H1 (cell line): ENCODE measurements around the gene POLL. TPM values are rescaled to one million over a fixed set of nuclear protein-coding genes. Genes with fewer than 3 reads are reported as not detected.

Source experiments
- CTCF ChIA-PET: fragments of 300-600 bp; sonication (Branson Sonifier 250); formaldehyde crosslinking; loops from one replicate; lab custom pipeline; 2021; ENCODE audit not compliant: partially characterized antibody; lab: Charles Lee
- POLR2A ChIA-PET: fragments of 300-600 bp; sonication (Branson Sonifier 250); formaldehyde crosslinking; loops from one replicate; lab custom pipeline; 2021; ENCODE audit warnings: inconsistent platforms; ENCODE audit not compliant: partially characterized antibody; lab: Charles Lee
- DNase-seq, 2 experiments: peaks; one replicate each; pipeline versions ENCODE4 v3.0.0 to v3.0.0-alpha.2; 2010 to 2022; ENCODE audit warnings: low spot score in 2 of 2, low read depth in 1 of 2, mixed read lengths in 1 of 2
- FAIRE-seq: peaks from 2 replicates; lab custom pipeline; 2011; peaks lifted over from hg19 to GRCh38; lab: Jason Lieb, UNC
- H2AFZ ChIP-seq: 2 replicates; pipeline ENCODE4 v1.8.1; 2012; ENCODE audit warnings: low read length, inconsistent platforms
- H2AK5ac ChIP-seq: 2 replicates; pipeline ENCODE4 v1.6.1; 2013; ENCODE audit warnings: low read depth, low read length
- H2BK120ac ChIP-seq: replicated peaks from 2 replicates; pipeline ENCODE3; 2013; ENCODE audit warnings: low read depth, low read length, inconsistent platforms
- H2BK12ac ChIP-seq: 2 replicates; pipeline ENCODE4 v1.6.1; 2013; ENCODE audit warnings: low read depth, low read length
- H2BK15ac ChIP-seq: 2 replicates; pipeline ENCODE4 v1.6.1; 2013; ENCODE audit warnings: low read length
- H2BK20ac ChIP-seq: 2 replicates; pipeline ENCODE4 v1.6.1; 2013; ENCODE audit warnings: low read length
- H2BK5ac ChIP-seq: 2 replicates; pipeline ENCODE4 v1.6.1; 2013; ENCODE audit warnings: low read depth, low read length
- H3K14ac ChIP-seq: 2 replicates; pipeline ENCODE4 v1.6.1; 2013; ENCODE audit warnings: inconsistent platforms; ENCODE audit not compliant: insufficient read length
- H3K18ac ChIP-seq: 2 replicates; pipeline ENCODE4 v1.6.1; 2013; ENCODE audit warnings: low read length; ENCODE audit errors: extremely low read depth
- H3K23ac ChIP-seq: 2 replicates; pipeline ENCODE4 v1.6.1; 2013; ENCODE audit warnings: inconsistent platforms; ENCODE audit not compliant: insufficient read length
- H3K23me2 ChIP-seq: 2 replicates; pipeline ENCODE4 v1.6.1; 2013; ENCODE audit warnings: low read depth, low read length
- H3K27ac ChIP-seq: 2 replicates; pipeline ENCODE4 v1.6.1; 2011; ENCODE audit warnings: low read depth, low read length, inconsistent platforms
- H3K27me3 ChIP-seq, 4 experiments: replicated peaks in 1 of 4; 1 replicate in 1 of 4; 2 replicates in 3 of 4; pipeline versions ENCODE4 v1.6.1 to v1.8.1; 2011 to 2013; ENCODE audit warnings: low read length in 3 of 4, mild to moderate bottlenecking in 3 of 4, inconsistent platforms in 2 of 4, mixed read lengths in 2 of 4, moderate library complexity in 1 of 4; ENCODE audit not compliant: control insufficient read depth in 3 of 4, insufficient read depth in 3 of 4; ENCODE audit errors: extremely low read depth in 1 of 4
- H3K36me3 ChIP-seq, 4 experiments: 2 replicates each; pipeline versions ENCODE4 v1.6.1 to v1.8.1; 2011 to 2013; ENCODE audit warnings: mild to moderate bottlenecking in 4 of 4, low read length in 3 of 4, moderate library complexity in 2 of 4, control low read depth in 1 of 4, inconsistent platforms in 1 of 4; ENCODE audit not compliant: insufficient read depth in 4 of 4, control insufficient read depth in 2 of 4
- H3K4ac ChIP-seq: replicated peaks from 2 replicates; pipeline ENCODE3; 2013; ENCODE audit warnings: low read length, low read depth, mixed read lengths, inconsistent platforms; ENCODE audit not compliant: insufficient read length
- H3K4me1 ChIP-seq, 4 experiments: replicated peaks in 1 of 4; 1 replicate in 1 of 4; 2 replicates in 3 of 4; pipeline versions ENCODE4 v1.6.1 to v1.8.1; 2011 to 2013; ENCODE audit warnings: low read length in 3 of 4, inconsistent platforms in 2 of 4, mixed read lengths in 1 of 4; ENCODE audit not compliant: insufficient read depth in 4 of 4, control insufficient read depth in 3 of 4
- H3K4me2 ChIP-seq, 2 experiments: 2 replicates each; pipeline versions ENCODE4 v1.6.1 to v1.8.1; 2011 to 2013; ENCODE audit warnings: low read depth in 2 of 2, low read length in 2 of 2, control low read depth in 1 of 2, inconsistent platforms in 1 of 2, mild to moderate bottlenecking in 1 of 2; ENCODE audit not compliant: insufficient read depth in 1 of 2
- H3K4me3 ChIP-seq, 4 experiments: fragments of 200-600, 300-600 bp in 1 of 4; sonication (generic), shearing (Covaris generic), sonication (Bioruptor Twin) in 1 of 4; 2 replicates each; pipeline versions ENCODE4 v1.5.1 to v1.8.1; 2011 to 2016; ENCODE audit warnings: low read length in 4 of 4, low read depth in 3 of 4, control low read depth in 2 of 4, inconsistent platforms in 2 of 4, mild to moderate bottlenecking in 2 of 4, mixed read lengths in 1 of 4, moderate library complexity in 1 of 4; ENCODE audit not compliant: insufficient read depth in 2 of 4; ENCODE audit errors: extremely low read depth in 1 of 4
- H3K56ac ChIP-seq: replicated peaks from 2 replicates; pipeline ENCODE3; 2013; ENCODE audit warnings: low read depth, mild to moderate bottlenecking, mixed read lengths, low read length, inconsistent platforms; ENCODE audit not compliant: insufficient read length
- H3K79me1 ChIP-seq: 2 replicates; pipeline ENCODE4 v1.6.1; 2013; ENCODE audit warnings: low read depth, low read length, control low read depth
- H3K79me2 ChIP-seq, 2 experiments: 2 replicates each; pipeline versions ENCODE4 v1.6.1 to v1.8.1; 2012 to 2013; ENCODE audit warnings: low read length in 2 of 2, mild to moderate bottlenecking in 2 of 2, inconsistent platforms in 1 of 2; ENCODE audit not compliant: insufficient read depth in 2 of 2, control insufficient read depth in 1 of 2
- H3K9ac ChIP-seq, 4 experiments: replicated peaks in 1 of 4; 1 replicate in 1 of 4; 2 replicates in 3 of 4; pipeline versions ENCODE4 v1.6.1 to v1.8.1; 2011 to 2013; ENCODE audit warnings: low read depth in 3 of 4, low read length in 3 of 4, control low read depth in 2 of 4, mild to moderate bottlenecking in 2 of 4, moderate library complexity in 2 of 4, inconsistent platforms in 1 of 4; ENCODE audit errors: extremely low read depth in 1 of 4
- H3K9me3 ChIP-seq, 2 experiments: 2 replicates each; pipeline versions ENCODE4 v1.6.1 to v1.8.1; 2012 to 2013; ENCODE audit warnings: mild to moderate bottlenecking in 2 of 2, moderate library complexity in 2 of 2, control low read depth in 1 of 2, inconsistent platforms in 1 of 2, low read depth in 1 of 2, low read length in 1 of 2, mixed read lengths in 1 of 2; ENCODE audit not compliant: insufficient read depth in 2 of 2
- H4K20me1 ChIP-seq, 2 experiments: replicated peaks in 1 of 2; 2 replicates each; pipeline versions ENCODE3 to v1.8.1; 2011 to 2013; ENCODE audit warnings: inconsistent platforms in 2 of 2, low read length in 2 of 2, mild to moderate bottlenecking in 1 of 2; ENCODE audit not compliant: insufficient read depth in 2 of 2, control insufficient read depth in 1 of 2
- H4K5ac ChIP-seq: 2 replicates; pipeline ENCODE4 v1.6.1; 2013; ENCODE audit warnings: low read length, low read depth, mixed read lengths, inconsistent platforms; ENCODE audit not compliant: insufficient read length
- H4K8ac ChIP-seq: 2 replicates; pipeline ENCODE4 v1.8.0; 2013; ENCODE audit warnings: mild to moderate bottlenecking, moderate library complexity, low read length, inconsistent platforms; ENCODE audit not compliant: insufficient read depth; ENCODE audit errors: extremely low read depth
- H4K91ac ChIP-seq: replicated peaks from 2 replicates; pipeline ENCODE3; 2013; ENCODE audit warnings: low read length, mixed read lengths, inconsistent platforms; ENCODE audit not compliant: insufficient read length
- CTBP2 ChIP-seq: IDR thresholded peaks from 2 replicates; pipeline ENCODE4 v1.7.0; 2011; ENCODE audit warnings: borderline replicate concordance, mild to moderate bottlenecking, moderate library complexity, mixed read lengths, low read length; ENCODE audit not compliant: insufficient read depth, insufficient read length
- SAP30 ChIP-seq: fragments of 300-600 bp; sonication (generic); IDR thresholded peaks from 2 replicates; pipeline ENCODE4 v1.7.1; 2012; ENCODE audit warnings: low read length, moderate library complexity, mild to moderate bottlenecking, inconsistent platforms; ENCODE audit not compliant: insufficient read depth, insufficient replicate concordance
- SP1 ChIP-seq: IDR thresholded peaks from 2 replicates; pipeline ENCODE4 v1.6.1; 2011; ENCODE audit warnings: low read depth, low read length
- WGBS, 2 experiments: shearing (Covaris generic) in 1 of 2; methylation state at CpG; one replicate each; pipeline versions ENCODE4 v1.1.6 to v1.1.7; 2013 to 2015; ENCODE audit warnings: low lambda C conversion rate in 2 of 2, mixed read lengths in 2 of 2, inconsistent platforms in 1 of 2, low coverage in 1 of 2, missing lambda C conversion rate in 1 of 2; ENCODE audit not compliant: insufficient replicate concordance in 2 of 2, insufficient coverage in 1 of 2, insufficient read length in 1 of 2; ENCODE audit errors: extremely low coverage in 1 of 2, missing lambda C conversion rate in 1 of 2; 5-methylcytosine and 5-hydroxymethylcytosine counted together
- polyA plus RNA-seq, 7 experiments: library from polyadenylated mRNA; depleted of rRNA in 3 of 7; stranded (reverse) in 5 of 7; unstranded in 2 of 7; fragments of >200 nt in 5 of 7; fragments of 200-250 nt in 2 of 7; gene quantifications; 1 replicate in 5 of 7; 2 replicates in 1 of 7; 4 replicates in 1 of 7; pipeline versions ENCODE4 v1.2.1 to v1.2.3, GENCODE V29; 2011 to 2013; ENCODE audit warnings: missing spikeins in 2 of 7, mixed read lengths in 2 of 7
- total RNA-seq: library from RNA; stranded (reverse); fragmentation: NEBNext Ultra II Directional; extraction: Animal tissue kit (Norgen Biotek cat#: 25700); gene quantifications from 2 replicates; pipeline ENCODE4 v1.2.1, GENCODE V29; 2021
- TF ChIP-seq, protein P1 (sequence below): IDR thresholded peaks from 2 replicates; pipeline ENCODE4 v1.6.1; 2012; ENCODE audit warnings: inconsistent platforms

The POLL gene
- total and polyA plus RNA-seq, 2 of the 8 experiments (the other 6 are each of a cell fraction or from before 2014, with no cell fraction given), result 26.1 to 45.9 TPM

DNA sequence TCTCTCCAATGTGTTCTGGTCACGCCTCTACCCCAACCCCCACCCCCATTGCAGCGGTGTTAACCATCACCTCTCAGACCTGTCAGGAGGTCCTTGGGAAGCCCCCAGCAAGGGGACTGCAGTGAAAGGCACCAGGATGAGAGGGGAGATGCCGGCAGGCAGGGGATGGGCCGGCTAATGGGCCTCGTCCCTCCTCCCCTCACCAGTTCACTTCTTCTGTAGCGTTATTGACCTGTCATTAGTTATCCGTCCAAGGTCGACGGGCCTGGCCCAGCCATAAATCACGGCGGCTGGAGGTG, 18.8 kb downstream of the POLL start:
- Histone ChIP-seq H3K79me1 (no peaks in the 10 kb centered on the region), H3K9ac (0 out of 7 replicates have a peak overlapping the region, but pooled peaks of 2 of the 4 experiments have one; percentile 29 to 33), H3K4ac (no peak overlapping the region), H4K20me1 (peaks cover 0 to 4% of the 10 kb centered on the region in 2 experiments), H3K79me2 (no peaks in the 10 kb centered on the region), H2BK12ac (0 out of 2 replicates have a peak overlapping the region, but pooled peaks have one; percentile 27), H2BK20ac (no peak overlapping the region), H3K23ac (no peak overlapping the region), H3K27me3 (peaks cover 7 to 73% (median 57%) of the 10 kb centered on the region in 4 experiments), H4K8ac (no peak overlapping the region), H4K5ac (no peak overlapping the region), H3K4me2 (peak overlapping the region; percentile 71 to 98), H2BK5ac (no peak overlapping the region), H3K27ac (no peak overlapping the region), H2AFZ (peak overlapping the region; percentile 0; the same call in 1 of the 2 replicates), H3K4me1 (peaks cover 0 to 17% (median 9%) of the 10 kb centered on the region in 4 experiments; a peak in 5 of 7 replicates), H4K91ac (no peak overlapping the region), H3K36me3 (no peaks in the 10 kb centered on the region), H3K23me2 (peaks cover 14% of the 10 kb centered on the region), H3K56ac (no peak overlapping the region), H3K14ac (no peak overlapping the region), H2BK15ac (no peak overlapping the region; the same call in 1 of the 2 replicates), H3K4me3 (peak overlapping the region; percentile 34 to 72 (median 66)), H2BK120ac (no peak overlapping the region), H2AK5ac (no peak overlapping the region), H3K9me3 (no peaks in the 10 kb centered on the region), H3K18ac (no peak overlapping the region)
- FAIRE-seq (no peak), DNase-seq (peak in 1 of 2 experiments; percentile 79)
- 12% methylated on average over 11 of the region's 11 CpGs; no CpG with 5 or more reads in 1 of the 2 experiments for WGBS, 2 experiments
- TF ChIP-seq CTBP2 (peak; percentile 4), SP1 (no peak), SAP30 (peak; percentile 22)
- TF ChIP-seq, protein P1, sequence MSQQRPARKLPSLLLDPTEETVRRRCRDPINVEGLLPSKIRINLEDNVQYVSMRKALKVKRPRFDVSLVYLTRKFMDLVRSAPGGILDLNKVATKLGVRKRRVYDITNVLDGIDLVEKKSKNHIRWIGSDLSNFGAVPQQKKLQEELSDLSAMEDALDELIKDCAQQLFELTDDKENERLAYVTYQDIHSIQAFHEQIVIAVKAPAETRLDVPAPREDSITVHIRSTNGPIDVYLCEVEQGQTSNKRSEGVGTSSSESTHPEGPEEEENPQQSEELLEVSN, result no peak
- ChIA-PET POLR2A (interaction anchor here (0.7 to 3.6 kb wide), 5 partner anchors 9 to 355 kb away, joined by 3 to 12 read pairs (median 6); partner anchors contain the start of genes DPCD and POLL), CTCF (interaction anchor here (0.5 to 5.9 kb wide), 38 partner anchors 11 to 370 kb away, joined by 3 to 65 read pairs (median 5); partner anchors contain the start of genes DPCD and POLL)
